ENCODE measurements around the gene FAM13A.

FAM13A gene

DNA sequence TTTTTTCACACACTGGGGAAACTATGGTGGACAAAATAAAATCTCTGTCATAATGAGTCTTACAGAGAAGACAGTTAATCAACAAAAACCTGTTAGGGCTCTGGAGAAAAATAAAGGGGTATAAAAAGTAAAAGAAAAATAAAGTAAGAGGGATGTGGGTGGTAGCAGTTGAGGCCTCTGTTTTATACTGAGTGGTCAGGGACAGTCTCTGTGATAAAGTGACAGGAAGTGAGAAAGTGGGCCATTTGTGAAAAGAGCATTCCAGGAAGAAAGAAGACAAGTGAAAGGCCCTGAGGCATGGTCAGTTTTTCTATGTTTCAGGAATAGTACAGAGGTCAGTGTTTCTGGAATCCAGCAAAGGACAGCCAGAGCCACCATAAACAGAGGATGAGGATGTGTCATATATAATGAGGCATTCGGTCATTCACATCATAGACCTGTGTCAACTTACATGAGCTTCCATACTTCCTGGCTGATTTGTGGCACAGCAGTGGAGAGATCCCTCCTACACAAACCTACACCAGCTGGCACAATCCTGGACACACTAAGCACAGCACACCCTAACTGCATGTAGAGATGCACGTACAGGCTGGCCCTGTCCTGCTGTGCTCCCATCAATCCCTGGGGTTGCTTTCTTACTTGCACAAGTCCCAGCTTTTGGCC, 295.0 kb downstream of the FAM13A start:
- DNase-seq, result no peak

DNA sequence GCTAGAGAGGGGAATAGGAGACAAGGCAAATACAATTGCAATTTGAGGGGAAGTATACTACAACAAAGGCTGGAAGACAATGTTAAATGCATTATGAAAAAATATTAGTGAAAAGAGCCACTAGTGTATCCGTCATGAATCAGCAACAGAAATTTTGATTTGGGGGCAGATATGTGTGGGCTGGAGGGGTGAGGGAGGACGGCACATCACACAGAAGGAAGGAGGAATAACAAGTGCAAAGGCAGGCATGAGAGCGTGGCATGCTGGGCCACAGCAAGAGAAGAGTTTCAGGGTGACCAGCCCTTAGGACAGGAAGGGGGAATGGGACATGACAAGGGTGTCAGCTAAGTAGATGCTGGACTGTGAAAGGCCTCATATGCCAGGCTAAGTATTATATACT, 295.6 kb downstream of the FAM13A start:
- no peak for DNase-seq

DNA sequence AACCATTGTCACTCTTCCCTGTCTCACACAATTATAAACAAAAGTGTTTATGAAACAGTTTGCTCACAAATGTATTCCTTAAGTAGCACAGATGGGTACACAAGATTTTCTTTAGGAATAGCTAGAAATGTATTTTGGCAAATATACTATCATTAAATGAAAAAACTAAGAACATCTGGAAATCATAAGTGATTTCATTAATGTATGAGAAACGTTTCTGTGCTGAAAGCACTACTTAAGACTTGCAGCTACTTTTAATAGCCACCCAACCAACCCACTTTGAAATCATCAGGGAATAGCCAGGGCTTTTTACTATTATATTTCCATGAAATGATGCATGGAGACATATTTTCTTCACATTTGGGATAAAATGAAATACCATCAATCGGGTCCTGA, 297.1 kb downstream of the FAM13A start:
- DNase-seq, result no peak

DNA sequence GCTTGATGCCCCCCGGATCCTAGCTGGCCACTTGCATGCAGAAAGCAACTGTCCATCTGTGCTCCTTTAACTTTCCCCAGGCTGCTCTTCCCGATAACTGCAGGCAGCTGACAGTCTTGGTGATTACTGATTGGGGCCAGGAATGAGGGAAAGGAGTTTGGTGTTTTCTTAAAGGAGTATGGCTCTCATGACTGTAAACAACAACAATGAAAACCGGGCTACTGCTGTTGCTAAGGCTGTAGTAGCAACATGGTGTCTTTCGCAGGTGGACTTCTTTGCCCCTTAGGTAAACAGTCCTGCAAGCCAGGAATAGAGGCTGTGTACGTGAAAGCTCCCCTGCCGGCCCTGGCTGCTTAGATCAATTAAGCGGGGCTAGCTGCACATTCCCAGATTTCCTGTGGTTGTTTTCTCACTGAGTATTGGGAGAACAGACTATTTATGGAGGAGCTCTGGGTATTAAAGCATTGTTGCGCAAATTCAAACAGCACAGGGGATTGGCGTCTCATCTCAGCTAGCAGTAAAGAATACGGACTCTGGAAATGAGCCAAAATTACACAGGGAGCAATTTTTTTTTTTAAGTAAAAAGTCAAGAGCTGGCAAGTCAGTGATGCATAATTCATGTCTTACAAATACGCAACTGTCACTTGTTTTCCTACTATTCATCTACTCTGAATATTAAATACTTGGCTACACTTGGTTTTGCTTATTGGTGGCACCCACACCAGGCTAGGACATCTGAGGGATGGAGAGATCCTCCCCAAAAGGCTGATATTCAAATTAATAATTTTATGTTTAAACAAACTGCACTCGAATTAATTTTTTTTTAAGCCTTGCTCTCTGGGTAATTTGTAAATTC, 297.7 kb downstream of the FAM13A start:
- DNase-seq, result no peak

DNA sequence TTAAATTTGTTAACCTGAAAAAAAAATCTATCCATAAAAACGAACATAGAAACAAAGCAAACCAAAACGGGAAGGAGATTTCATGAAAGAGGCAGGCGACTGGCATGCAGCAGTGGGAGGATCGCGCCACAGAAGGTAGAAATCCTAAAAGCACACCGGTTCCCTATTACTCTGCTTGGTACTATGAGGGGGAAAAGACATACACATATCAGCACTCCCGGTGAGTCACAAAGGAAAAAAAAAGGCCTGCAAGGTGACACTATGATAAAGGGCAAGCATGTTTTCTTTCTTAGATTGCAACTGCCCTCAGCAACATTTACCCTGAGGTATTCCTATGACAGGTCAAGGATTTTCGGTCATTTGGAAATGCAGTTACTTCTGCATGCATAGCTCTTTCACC, 298.7 kb downstream of the FAM13A start:
- DNase-seq, result no peak

DNA sequence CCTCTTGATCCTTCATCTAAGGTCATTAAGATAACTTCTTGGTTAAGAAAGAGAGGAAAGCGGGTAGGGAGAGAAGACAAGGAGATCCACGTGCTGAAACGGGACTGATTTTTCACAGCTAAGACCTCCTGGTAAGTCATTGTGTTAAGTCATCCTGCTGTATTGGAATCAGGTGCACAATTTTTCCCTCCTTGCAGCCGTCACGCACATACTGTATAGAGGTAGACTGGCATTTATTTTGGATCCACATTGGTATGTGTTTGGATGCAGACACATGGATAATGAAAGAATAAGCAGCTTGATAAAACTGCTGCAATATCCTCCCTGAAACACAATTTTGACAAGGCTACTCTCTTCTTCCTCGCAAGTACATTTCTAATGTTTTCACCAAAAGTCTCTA, 299.2 kb downstream of the FAM13A start:
- DNase-seq, result no peak

DNA sequence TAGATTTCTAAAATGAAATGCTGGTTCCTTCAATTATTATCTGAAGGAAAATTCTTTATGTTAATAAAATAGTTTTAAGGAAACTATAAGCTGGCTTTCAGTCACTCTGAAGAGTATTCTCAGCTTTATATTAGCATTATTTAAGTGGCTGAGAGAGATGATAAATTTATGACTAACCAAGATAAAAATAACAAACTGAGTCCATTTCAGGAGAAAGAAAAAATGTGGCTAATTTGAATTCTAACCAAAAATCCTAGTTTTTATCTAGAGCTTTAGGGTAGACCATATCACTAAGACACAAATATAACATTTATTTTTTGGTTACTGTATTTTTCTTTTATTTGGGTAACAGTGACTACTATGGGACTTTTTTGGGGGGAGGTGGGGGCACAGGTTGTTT, 299.9 kb downstream of the FAM13A start:
- no peak for DNase-seq

DNA sequence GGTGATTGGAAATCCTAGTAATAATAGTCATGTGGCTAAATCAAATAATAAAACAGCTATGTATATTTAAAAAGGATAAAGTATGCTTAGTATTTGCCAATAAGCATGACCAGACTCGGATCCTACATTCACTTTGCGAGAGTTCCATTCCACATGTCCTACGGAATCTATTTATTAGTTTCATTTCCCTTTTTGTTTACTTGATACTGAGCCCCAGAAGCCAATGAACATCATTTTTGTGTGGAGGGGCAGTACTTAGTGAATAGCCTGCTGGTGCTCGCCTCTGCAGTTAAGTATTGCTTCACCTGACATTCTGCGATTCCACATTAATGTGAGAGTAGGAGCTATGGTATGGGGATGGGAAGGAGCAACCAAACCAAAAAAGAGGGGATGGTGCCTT, 300.8 kb downstream of the FAM13A start:
- no peak for DNase-seq

DNA sequence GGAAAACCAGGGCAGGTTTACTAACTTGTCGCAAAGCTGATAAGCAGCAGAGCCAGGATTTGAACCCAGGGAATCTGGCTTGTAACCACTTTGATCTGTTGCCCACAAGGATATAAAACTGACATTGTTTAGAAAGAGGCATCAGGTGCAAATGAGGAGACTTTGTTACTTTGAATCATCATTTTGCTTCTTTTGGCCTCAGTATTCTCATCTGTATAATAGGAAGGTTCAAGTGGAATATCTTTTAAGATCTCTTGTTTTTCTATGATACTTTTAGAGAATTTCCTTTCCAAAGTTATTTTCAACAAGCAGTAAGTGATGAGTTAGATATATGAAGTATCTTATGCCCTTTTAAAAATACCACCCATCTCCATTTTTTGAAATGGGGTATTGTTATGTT, 301.5 kb downstream of the FAM13A start:
- no peak for DNase-seq

DNA sequence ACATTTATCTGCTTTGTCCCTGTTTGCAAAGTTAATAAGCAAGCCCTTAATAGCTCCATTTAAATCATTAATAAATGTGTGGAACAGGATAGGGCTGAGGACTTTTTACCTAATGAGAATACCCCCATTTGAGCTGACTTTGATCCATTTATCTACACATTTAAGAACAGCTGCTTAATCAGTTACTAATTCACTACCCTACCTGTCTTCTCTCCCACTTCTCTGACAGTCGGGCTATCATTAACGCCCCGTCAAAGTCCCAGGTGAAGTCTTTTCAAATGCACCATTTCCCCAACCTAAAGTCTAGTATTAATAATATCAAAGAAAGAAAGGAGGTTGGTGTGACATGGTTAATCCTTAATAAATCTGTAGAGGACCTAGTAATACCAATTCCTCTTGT, 302.2 kb downstream of the FAM13A start:
- no peak for DNase-seq

DNA sequence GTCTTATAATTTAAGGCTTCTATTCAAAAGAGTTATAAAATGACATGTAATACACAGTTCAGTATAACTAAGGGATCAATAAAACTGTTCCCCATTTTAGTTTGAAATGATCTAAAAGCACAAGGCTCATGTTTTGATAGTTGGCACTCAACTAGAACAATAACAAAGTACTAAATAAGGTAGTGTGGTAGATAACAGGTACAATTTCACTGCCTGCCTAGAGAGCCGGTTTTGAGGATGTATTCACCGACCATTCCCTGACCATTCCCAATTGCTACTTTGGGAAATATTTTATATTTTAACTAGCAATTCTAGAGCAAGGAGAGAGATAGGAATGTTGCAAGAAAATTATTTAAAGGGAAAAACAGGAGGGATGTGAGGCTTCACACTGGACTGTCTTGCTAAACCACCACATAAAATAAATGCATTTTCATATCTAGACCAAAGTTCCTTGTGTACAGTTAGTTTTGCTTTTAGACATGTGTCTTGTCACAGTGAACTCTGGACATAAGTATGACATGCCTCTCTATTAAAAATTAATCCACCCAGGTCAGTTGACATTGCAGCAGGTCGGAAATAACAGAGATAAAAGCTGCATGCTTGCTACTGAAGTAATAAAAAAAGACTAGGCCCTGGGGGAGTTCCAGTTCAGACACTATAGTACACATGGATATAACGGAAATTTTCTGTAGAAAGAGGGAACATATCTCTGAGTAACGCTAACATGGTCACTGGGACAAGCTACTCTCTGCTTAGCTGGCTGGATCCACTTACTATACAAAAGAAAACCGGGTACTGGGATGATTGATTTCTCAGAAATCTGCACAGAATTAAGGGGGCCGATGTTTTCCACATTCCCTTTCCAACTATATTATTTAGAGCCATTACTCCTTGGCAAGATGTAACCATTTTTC, 303.1 kb downstream of the FAM13A start:
- no peak for DNase-seq

DNA sequence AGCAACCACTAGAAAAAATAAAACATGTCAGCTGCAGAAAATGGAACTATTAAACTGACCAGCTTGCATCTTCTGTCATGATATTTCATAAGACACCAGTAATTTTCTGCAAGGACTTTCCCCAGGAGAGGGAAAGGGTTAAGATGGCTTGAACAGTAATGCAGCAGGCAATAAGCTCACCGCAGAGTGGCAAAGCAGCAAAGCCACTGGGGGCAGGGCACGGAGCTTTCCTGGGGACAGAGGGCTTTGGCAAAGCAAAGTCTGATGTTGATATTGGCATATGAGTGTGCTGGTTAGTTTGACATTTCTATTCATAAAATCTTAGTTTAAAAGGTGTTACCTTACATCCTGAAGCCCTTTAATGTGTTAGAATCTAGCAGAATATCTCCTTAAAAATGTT, 304.2 kb downstream of the FAM13A start:
- no peak for DNase-seq

DNA sequence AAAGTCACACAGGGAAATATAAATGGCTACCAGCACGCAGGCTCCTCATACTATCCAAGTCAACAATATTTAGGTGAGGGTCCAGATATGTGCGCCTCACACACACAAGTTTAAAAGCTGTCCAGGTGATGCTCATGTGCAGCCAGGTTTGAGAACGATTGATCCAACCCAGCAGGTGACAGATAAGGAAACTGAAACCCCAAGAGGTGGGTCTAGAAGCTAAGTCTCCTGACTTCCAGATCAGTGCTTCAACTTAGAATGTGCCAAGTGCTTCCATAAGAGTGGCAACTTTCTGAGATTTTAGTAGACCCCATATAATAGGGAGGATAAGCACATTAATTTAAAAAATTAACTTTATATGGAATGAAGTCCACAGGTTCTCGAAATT, 304.9 kb downstream of the FAM13A start:
- no peak for DNase-seq

DNA sequence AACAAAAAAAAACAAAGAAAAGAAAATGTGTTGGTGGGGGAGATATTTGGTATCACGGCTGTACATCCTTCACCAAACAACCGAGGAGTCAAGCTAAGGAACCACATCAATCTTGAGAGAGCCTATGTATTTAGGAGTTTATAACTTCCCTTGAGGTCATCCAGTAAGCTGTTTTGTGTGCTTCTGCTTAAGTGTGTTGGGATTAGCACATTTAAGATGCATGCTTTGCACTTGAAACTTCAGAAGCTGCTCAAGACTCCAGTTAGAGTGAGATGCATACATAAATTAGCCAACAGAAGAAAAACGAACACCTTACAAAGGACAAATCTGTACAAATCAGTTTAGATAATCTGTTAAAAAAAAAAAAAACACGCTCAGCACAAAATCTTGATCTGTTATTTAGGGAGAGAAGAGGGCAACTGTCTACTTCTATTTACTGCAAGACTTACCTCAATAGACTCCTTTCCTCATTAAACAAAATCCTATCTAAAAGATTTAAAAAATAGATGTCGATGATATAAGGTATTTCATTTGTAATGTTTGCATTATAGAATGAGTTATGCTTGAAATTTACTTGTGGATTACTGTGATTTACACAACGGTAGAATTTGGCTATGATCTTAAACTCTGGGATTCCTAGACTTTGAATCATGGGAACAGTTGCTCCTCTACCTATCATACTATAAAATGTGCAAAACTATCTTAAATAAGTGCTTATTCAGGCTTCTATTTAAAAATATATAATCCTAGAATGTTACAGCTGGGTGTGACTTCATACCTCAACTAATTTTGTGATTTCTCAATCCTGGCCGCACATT, 305.5 kb downstream of the FAM13A start:
- DNase-seq, result no peak

DNA sequence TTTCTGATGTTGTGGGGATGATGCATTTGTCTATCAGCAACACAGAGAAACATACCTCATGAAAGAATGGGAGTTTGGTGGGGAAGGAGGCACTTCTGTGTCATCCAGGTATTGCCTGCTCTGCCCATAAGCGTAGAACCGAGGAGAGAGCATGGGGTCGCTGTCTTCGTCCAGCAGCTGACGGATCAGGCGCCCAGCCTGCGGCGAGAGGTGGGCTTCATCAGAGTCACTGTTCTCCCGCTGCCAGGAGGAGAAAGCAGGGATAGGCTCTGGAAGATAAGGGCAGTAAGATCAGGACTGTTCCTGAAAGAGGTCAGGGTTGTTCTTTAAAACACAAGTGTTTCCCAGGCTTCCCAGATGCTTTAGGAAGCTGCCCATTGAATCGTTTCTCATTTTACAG, 306.6 kb downstream of the FAM13A start:
- DNase-seq, result no peak

DNA sequence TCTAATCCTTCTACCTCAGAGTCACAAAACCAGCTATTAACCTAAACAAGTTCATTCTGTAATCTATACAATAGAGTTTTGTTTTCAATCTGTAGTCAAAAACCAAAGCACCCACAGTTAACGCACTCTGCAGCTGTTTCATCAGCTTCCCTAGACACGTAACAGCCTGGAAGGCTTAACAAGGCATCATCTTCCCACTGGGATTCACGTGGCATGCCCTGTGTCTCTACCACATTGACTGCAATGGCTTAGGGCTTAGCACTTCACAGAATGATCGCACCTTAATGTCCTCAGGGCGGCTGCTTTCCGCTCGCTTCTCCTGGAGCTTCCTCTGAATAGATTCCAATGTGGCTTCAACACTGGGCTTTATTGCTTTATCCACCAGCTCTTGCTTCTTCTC, 309.6 kb downstream of the FAM13A start:
- no peak for DNase-seq

DNA sequence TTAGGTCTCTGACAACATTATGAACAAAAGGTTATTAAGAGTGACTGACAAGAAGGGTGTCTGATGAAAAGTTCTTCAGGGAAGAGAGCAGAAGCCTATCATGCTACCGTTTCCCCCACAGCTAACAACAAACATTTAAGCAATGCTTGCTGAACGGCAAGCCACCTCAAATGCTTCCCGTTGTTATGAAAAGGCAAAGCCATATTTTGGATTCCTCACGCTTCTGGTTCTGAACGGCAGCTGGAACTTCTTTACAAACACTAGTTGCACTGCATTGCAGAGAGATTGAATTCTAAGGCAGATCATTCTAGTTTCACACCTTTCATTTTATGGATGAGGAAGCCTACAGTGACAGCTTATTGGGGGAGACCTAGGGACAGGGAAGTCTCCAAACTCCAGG, 310.8 kb downstream of the FAM13A start:
- DNase-seq, result no peak

DNA sequence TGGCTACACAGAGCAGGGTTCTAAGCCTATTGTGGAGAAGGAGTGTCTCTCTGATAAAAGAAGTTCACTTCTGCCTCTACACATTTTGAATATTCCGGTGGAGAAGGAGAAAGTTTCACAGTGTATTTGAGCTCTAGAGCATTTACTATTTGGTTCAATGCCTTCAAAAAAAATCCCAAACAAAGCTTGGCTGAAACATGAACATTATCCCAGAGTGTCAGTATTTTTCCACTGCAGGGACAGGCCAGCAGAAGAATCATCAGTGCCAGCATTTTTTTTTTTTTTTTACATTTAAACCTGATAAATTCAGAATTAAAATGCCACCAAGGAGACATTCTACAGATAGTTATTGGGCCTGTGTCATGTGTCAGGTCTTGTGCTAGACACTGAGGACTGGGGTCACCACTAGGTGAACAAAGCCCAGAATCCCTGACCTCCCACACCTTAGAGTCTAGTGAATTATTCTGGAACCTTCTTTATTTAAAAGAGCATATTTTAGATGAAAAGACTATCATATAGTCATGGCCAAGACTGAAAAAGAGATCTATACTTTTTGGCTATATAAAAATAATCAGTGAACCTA, 311.3 kb downstream of the FAM13A start:
- no peak for DNase-seq

DNA sequence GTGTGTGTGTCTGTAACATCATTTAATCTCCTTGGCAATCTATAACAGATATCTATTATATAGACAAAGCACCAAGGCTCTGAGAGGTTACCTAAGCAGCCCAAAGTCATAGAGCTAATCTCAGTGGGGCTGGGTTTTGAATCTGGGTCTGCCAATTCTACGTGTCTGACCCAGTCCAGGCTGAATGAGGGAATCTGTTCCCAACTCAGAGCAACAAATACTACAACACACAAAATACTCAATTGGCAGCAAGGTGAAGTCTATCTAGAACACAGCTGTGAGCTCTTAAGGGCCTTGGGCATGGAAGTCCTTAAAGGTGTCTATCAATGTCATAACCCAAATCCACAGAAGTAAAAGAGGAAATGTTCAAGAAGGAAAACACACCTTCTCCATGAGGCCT, 311.8 kb downstream of the FAM13A start:
- no peak for DNase-seq

DNA sequence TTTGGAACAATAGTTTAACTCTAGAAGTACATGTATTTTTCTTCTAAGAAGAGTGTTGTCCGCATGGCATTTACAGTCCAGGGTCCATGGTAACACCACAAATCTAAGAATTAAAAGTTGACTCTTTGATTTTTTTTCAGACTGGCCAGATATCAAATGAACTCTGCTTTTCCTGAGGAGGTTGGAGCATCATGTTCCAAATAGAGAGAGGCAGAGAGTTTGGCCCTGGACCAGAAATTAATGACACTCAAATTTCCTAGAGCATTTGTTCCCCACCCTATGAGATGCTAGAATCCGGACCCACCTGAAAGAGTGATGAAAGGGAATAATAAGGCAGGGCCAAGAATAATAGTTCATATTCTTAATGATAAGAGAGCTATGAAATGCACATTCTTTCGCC, 312.4 kb downstream of the FAM13A start:
- no peak for DNase-seq

DNA sequence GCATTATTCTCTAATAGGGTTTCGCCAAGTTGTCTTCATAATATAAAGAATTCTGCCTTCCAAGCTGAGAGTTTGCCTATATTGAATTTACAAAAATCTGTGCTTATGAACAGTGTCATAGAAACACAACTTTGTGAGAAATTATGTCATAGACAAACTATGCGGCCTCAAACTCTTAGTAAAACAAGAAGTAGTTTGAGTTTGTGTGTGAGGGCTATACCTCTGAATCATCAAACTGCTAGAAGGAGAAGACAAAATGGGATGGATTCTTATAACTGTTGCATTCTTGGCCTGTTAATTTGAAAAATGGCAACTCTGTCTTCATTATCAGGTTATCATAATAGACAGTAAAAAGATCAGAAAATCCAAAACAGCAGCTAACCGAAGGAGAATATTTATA, 313.3 kb downstream of the FAM13A start:
- DNase-seq, result no peak

DNA sequence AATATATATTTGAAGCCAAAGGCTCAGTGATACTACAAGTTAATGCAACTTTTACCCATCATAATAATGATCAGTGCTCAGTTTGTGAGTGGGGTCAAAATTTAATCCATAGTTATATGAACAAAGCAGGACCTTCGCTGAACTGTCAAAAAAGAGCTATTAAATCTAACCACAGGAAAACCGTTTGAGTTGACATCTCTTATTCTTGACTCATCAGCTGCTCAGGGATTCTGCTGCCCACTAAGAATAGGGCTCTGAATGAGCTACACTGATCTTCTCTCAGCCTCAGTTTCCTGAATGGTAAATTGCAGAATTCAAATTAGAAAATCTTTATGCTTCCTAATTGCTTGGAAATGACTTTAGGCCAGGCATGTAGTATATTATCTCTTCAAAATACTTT, 314.4 kb downstream of the FAM13A start:
- DNase-seq, result no peak
